Naive thymus-derived CD4-positive, alpha-beta T cell (primary cell): ENCODE results near the gene ADGRD1. TPM values are rescaled to one million over a fixed set of nuclear protein-coding genes. Genes with fewer than 3 reads are reported as not detected.

Source experiments
- ATAC-seq: fragments of 150-1000 bp; cut with Tn5 transposase; 2 replicates; pipeline ENCODE4 v1.10.0; 2021; ENCODE audit warnings: mild to moderate bottlenecking, moderate library complexity
- CTCF ChIA-PET: fragments of 350-600 bp; sonication (Branson Sonifier 250); formaldehyde crosslinking; loops from one replicate; lab custom pipeline; 2021; ENCODE audit warnings: antibody characterized with exemption; lab: Charles Lee
- POLR2A ChIA-PET: fragments of 350-600 bp; sonication (Branson Sonifier 250); formaldehyde crosslinking; loops from one replicate; lab custom pipeline; 2021; ENCODE audit warnings: antibody characterized with exemption, inconsistent platforms; lab: Charles Lee
- DNase-seq, 9 donors: peaks; one replicate each; pipeline versions ENCODE4 v3.0.0 to v3.0.0-alpha.2; 2020 to 2022; ENCODE audit warnings: mixed read lengths in 1 of 9
- H3K27ac ChIP-seq: one replicate; pipeline ENCODE4 v1.7.0; 2013; ENCODE audit warnings: mild to moderate bottlenecking, low read depth, low read length, moderate library complexity
- H3K27me3 ChIP-seq, 2 donors: one replicate each; pipeline ENCODE4 v1.7.0; 2013; ENCODE audit warnings: low read length in 2 of 2, mild to moderate bottlenecking in 2 of 2, moderate library complexity in 2 of 2; ENCODE audit not compliant: control insufficient read depth in 2 of 2, insufficient read depth in 2 of 2
- H3K36me3 ChIP-seq, 3 experiments: 1 replicate in 2 of 3; 2 replicates in 1 of 3; pipeline ENCODE4 v1.7.0; 2013; ENCODE audit warnings: low read length in 3 of 3, mild to moderate bottlenecking in 3 of 3, moderate library complexity in 1 of 3; ENCODE audit not compliant: insufficient read depth in 3 of 3, control insufficient read depth in 2 of 3
- H3K4me1 ChIP-seq, 2 donors: one replicate each; pipeline ENCODE4 v1.7.0; 2013; ENCODE audit warnings: low read length in 2 of 2, mild to moderate bottlenecking in 2 of 2, moderate library complexity in 1 of 2; ENCODE audit not compliant: control insufficient read depth in 2 of 2, insufficient read depth in 2 of 2
- H3K4me3 ChIP-seq: 2 replicates; pipeline ENCODE4 v1.7.0; 2013; ENCODE audit warnings: mild to moderate bottlenecking, low read length
- H3K9me3 ChIP-seq, 3 experiments: 1 replicate in 2 of 3; 2 replicates in 1 of 3; pipeline ENCODE4 v1.7.0; 2013; ENCODE audit warnings: low read length in 3 of 3; ENCODE audit not compliant: control insufficient read depth in 2 of 3
- H3K27ac Mint-ChIP-seq, 9 donors: one replicate each; pipeline ENCODE4 v1.8.0; 2020 to 2022; ENCODE audit warnings: mixed read lengths in 9 of 9, mild to moderate bottlenecking in 8 of 9, moderate library complexity in 5 of 9, inconsistent platforms in 2 of 9
- H3K27me3 Mint-ChIP-seq, 5 donors: one replicate each; pipeline ENCODE4 v1.8.0; 2021 to 2022; ENCODE audit warnings: mixed read lengths in 5 of 5, mild to moderate bottlenecking in 1 of 5
- H3K36me3 Mint-ChIP-seq, 5 donors: one replicate each; pipeline ENCODE4 v1.8.0; 2020 to 2022; ENCODE audit warnings: mixed read lengths in 5 of 5, mild to moderate bottlenecking in 3 of 5, inconsistent platforms in 1 of 5
- H3K4me1 Mint-ChIP-seq, 7 donors: one replicate each; pipeline ENCODE4 v1.8.0; 2020 to 2022; ENCODE audit warnings: mixed read lengths in 7 of 7, mild to moderate bottlenecking in 3 of 7, inconsistent platforms in 1 of 7
- H3K4me3 Mint-ChIP-seq, 10 donors: one replicate each; pipeline ENCODE4 v1.8.0; 2020 to 2022; ENCODE audit warnings: mild to moderate bottlenecking in 10 of 10, mixed read lengths in 10 of 10, moderate library complexity in 6 of 10, inconsistent platforms in 2 of 10
- H3K9me3 Mint-ChIP-seq, 11 donors: one replicate each; pipeline ENCODE4 v1.8.0; 2020 to 2022; ENCODE audit warnings: mixed read lengths in 11 of 11, mild to moderate bottlenecking in 4 of 11, inconsistent platforms in 1 of 11, moderate library complexity in 1 of 11
- intact Hi-C, 2 donors: fragments of 100-400 bp; cut with micrococcal nuclease; formaldehyde crosslinking; loops; one replicate each; pipeline ENCODE4 v1.15.1; 2023
- polyA plus RNA-seq, 2 donors: library from polyadenylated mRNA; unstranded; fragments of 300-500 nt; fragmentation: Illumina TruSeq; gene quantifications; one replicate each; pipeline ENCODE4 v1.2.3, GENCODE V29; 2021
- total RNA-seq, 6 experiments: library from RNA in 5 of 6; stranded (reverse) in 5 of 6; gene quantifications; 1 replicate in 5 of 6; 2 replicates in 1 of 6; pipeline ENCODE4 v1.2.3 and lab custom pipeline; 2021 to 2026

ADGRD1 gene
- total and polyA plus RNA-seq, 7 experiments from 2014 or later: 0.41 to 11.9 (median 1.6) TPM; not detected in 4

- ATAC-seq (no peak), DNase-seq (no peak)
- Mint-ChIP-seq H3K27me3 (peaks cover 0 to 42% (median 11%) of the 10 kb centered on the region in 5 donors), H3K4me3 (no peak overlapping the region), H3K27ac (no peak overlapping the region), H3K4me1 (no peaks in the 10 kb centered on the region), H3K9me3 (peaks cover 0 to 9% (median 5%) of the 10 kb centered on the region in 11 donors), H3K36me3 (peaks cover 0 to 9% (median 4%) of the 10 kb centered on the region in 5 donors)
- Histone ChIP-seq H3K4me3 (no peak overlapping the region), H3K36me3 (no peaks in the 10 kb centered on the region), H3K9me3 (no peaks in the 10 kb centered on the region), H3K4me1 (no peaks in the 10 kb centered on the region), H3K27me3 (no peaks in the 10 kb centered on the region), H3K27ac (no peak overlapping the region)
- ChIA-PET POLR2A (no interaction called here), CTCF (no interaction called here)
- intact Hi-C loops: no loop called here
These were observed 201.4 kb downstream of the ADGRD1 start for GRCh38 chr12:131155131-131155530.

- no peaks in the 10 kb centered on the region for H3K4me1 Mint-ChIP-seq
- DNase-seq (no peak), ATAC-seq (no peak)
- Histone ChIP-seq H3K27ac (no peak overlapping the region), H3K27me3 (no peaks in the 10 kb centered on the region), H3K36me3 (no peaks in the 10 kb centered on the region), H3K9me3 (no peaks in the 10 kb centered on the region), H3K4me1 (no peaks in the 10 kb centered on the region), H3K4me3 (no peak overlapping the region)
- no peak overlapping the region for H3K27ac Mint-ChIP-seq
- ChIA-PET CTCF (no interaction called here), POLR2A (no interaction called here)
- H3K27me3 Mint-ChIP-seq: peaks cover 0 to 23% (median 9%) of the 10 kb centered on the region in 5 donors
- intact Hi-C loops: no loop called here
- H3K36me3 Mint-ChIP-seq: no peaks in the 10 kb centered on the region
- no peak overlapping the region for H3K4me3 Mint-ChIP-seq
- H3K9me3 Mint-ChIP-seq: peaks cover 0 to 2% (median 0%) of the 10 kb centered on the region in 11 donors
These were observed 204.0 kb downstream of the ADGRD1 start for GRCh38 chr12:131157743-131158142.

GRCh38 chr12:131159660-131160059 is 206.0 kb downstream of the ADGRD1 start:
- no peaks in the 10 kb centered on the region for H3K4me1 ChIP-seq
- H3K27ac Mint-ChIP-seq: no peak overlapping the region
- H3K4me3 Mint-ChIP-seq: no peak overlapping the region
- no peaks in the 10 kb centered on the region for H3K9me3 Mint-ChIP-seq
- H3K27me3 Mint-ChIP-seq: peaks cover 0 to 8% (median 0%) of the 10 kb centered on the region in 5 donors
- POLR2A ChIA-PET: no interaction called here
- no peak overlapping the region for H3K27ac ChIP-seq
- no peaks in the 10 kb centered on the region for H3K36me3 ChIP-seq
- no peaks in the 10 kb centered on the region for H3K9me3 ChIP-seq
- ATAC-seq (no peak), DNase-seq (no peak)
- no peak overlapping the region for H3K4me3 ChIP-seq
- intact Hi-C loops: no loop called here
- no peaks in the 10 kb centered on the region for H3K27me3 ChIP-seq
- no peaks in the 10 kb centered on the region for H3K4me1 Mint-ChIP-seq
- CTCF ChIA-PET: no interaction called here
- H3K36me3 Mint-ChIP-seq: no peaks in the 10 kb centered on the region

GRCh38 chr12:131162113-131162512 is 208.4 kb downstream of the ADGRD1 start:
- Histone ChIP-seq H3K27ac (no peak overlapping the region), H3K27me3 (no peaks in the 10 kb centered on the region), H3K36me3 (no peaks in the 10 kb centered on the region), H3K4me1 (no peaks in the 10 kb centered on the region), H3K9me3 (no peaks in the 10 kb centered on the region), H3K4me3 (no peak overlapping the region)
- Mint-ChIP-seq H3K27me3 (peaks cover 0 to 8% (median 6%) of the 10 kb centered on the region in 5 donors), H3K27ac (no peak overlapping the region), H3K4me3 (no peak overlapping the region), H3K9me3 (no peaks in the 10 kb centered on the region), H3K36me3 (no peaks in the 10 kb centered on the region), H3K4me1 (no peaks in the 10 kb centered on the region)
- ChIA-PET POLR2A (no interaction called here), CTCF (no interaction called here)
- no peak for DNase-seq
- intact Hi-C loops: no loop called here
- no peak for ATAC-seq

- H3K27ac ChIP-seq: no peak overlapping the region
- Mint-ChIP-seq H3K9me3 (no peaks in the 10 kb centered on the region), H3K27me3 (peaks cover 0 to 11% (median 8%) of the 10 kb centered on the region in 5 donors), H3K4me3 (no peak overlapping the region), H3K36me3 (no peaks in the 10 kb centered on the region), H3K27ac (no peak overlapping the region), H3K4me1 (no peaks in the 10 kb centered on the region)
- POLR2A ChIA-PET: no interaction called here
- CTCF ChIA-PET: no interaction called here
- intact Hi-C loops: no loop called here
- no peak overlapping the region for H3K4me3 ChIP-seq
- DNase-seq: no peak
- H3K9me3 ChIP-seq: no peaks in the 10 kb centered on the region
- H3K4me1 ChIP-seq: no peaks in the 10 kb centered on the region
- no peak for ATAC-seq
- no peaks in the 10 kb centered on the region for H3K36me3 ChIP-seq
- H3K27me3 ChIP-seq: no peaks in the 10 kb centered on the region
These were observed 209.6 kb downstream of the ADGRD1 start for GRCh38 chr12:131163189-131163738.

- no peaks in the 10 kb centered on the region for H3K4me1 Mint-ChIP-seq
- H3K4me3 ChIP-seq: no peak overlapping the region
- H3K27me3 ChIP-seq: no peaks in the 10 kb centered on the region
- H3K27ac ChIP-seq: no peak overlapping the region
- no peaks in the 10 kb centered on the region for H3K4me1 ChIP-seq
- H3K27me3 Mint-ChIP-seq: peaks cover 0 to 17% (median 15%) of the 10 kb centered on the region in 5 donors
- ATAC-seq (no peak), DNase-seq (no peak)
- no peaks in the 10 kb centered on the region for H3K9me3 ChIP-seq
- H3K36me3 ChIP-seq: no peaks in the 10 kb centered on the region
- ChIA-PET POLR2A (no interaction called here), CTCF (no interaction called here)
- no peak overlapping the region for H3K4me3 Mint-ChIP-seq
- no peaks in the 10 kb centered on the region for H3K9me3 Mint-ChIP-seq
- no peaks in the 10 kb centered on the region for H3K36me3 Mint-ChIP-seq
- intact Hi-C loops: no loop called here
- no peak overlapping the region for H3K27ac Mint-ChIP-seq
These were observed 210.6 kb downstream of the ADGRD1 start for GRCh38 chr12:131164096-131164872.

- no peak for ATAC-seq
- Mint-ChIP-seq H3K9me3 (peaks cover 0 to 5% (median 0%) of the 10 kb centered on the region in 11 donors), H3K27me3 (peaks cover 2 to 29% (median 21%) of the 10 kb centered on the region in 5 donors), H3K36me3 (no peaks in the 10 kb centered on the region), H3K27ac (no peak overlapping the region), H3K4me3 (no peak overlapping the region), H3K4me1 (no peaks in the 10 kb centered on the region)
- Histone ChIP-seq H3K27me3 (no peaks in the 10 kb centered on the region), H3K4me3 (no peak overlapping the region), H3K36me3 (no peaks in the 10 kb centered on the region), H3K27ac (no peak overlapping the region), H3K4me1 (no peaks in the 10 kb centered on the region), H3K9me3 (no peaks in the 10 kb centered on the region)
- no peak for DNase-seq
- POLR2A ChIA-PET: no interaction called here
- CTCF ChIA-PET: no interaction called here
- intact Hi-C loops: no loop called here
These were observed 213.0 kb downstream of the ADGRD1 start for GRCh38 chr12:131166717-131167116.
